NCI-H146 treated with DMSO at 0.1 percent for 48 hours (cell line): Measurements from ENCODE around the gene DIAPH1.

Experiments
- DNase-seq: peaks from one replicate; lab custom pipeline; 2025; ENCODE audit not compliant: unreplicated experiment; lab: John Stamatoyannopoulos, UW

Gene DIAPH1

GRCh38 chr5:141485321-141486055, 133.3 kb downstream of the DIAPH1 start:
- no peak for DNase-seq

- peak; percentile 56 for DNase-seq
Observed at GRCh38 chr5:141484641-141485311, 134.0 kb downstream of the DIAPH1 start, which contains the start of gene PCDHGC4. PCDHGC4 (plus strand) TSS chr5:141485030; CDS start chr5:141485174, 144 bp downstream.

GRCh38 chr5:141484310-141484640, 134.5 kb downstream of the DIAPH1 start:
- DNase-seq, result no peak

- no peak for DNase-seq
Observed at GRCh38 chr5:141483902-141484301, 134.9 kb downstream of the DIAPH1 start.

DNA sequence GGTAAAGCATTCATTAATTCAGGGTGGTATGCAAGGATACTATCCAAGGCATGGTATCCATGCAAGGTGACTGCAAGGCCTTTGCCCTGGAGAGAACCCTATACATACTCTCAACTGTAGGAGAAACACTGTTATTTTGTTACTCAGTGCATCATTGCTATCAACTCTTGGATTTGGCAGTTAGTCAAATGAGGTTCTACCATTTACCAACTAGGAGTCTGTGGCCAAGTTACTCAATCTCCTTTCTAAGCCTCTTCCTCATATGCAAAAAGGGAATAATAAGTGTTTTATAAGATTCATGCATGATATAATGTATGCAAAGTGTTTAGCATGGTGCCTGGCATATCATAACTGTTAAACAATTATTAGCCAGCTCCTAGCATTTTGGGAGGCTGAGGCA, 139.0 kb downstream of the DIAPH1 start:
- DNase-seq, result no peak

- peak; percentile 56 for DNase-seq
Observed at GRCh38 chr5:141478321-141478945, 140.4 kb downstream of the DIAPH1 start.

DNA sequence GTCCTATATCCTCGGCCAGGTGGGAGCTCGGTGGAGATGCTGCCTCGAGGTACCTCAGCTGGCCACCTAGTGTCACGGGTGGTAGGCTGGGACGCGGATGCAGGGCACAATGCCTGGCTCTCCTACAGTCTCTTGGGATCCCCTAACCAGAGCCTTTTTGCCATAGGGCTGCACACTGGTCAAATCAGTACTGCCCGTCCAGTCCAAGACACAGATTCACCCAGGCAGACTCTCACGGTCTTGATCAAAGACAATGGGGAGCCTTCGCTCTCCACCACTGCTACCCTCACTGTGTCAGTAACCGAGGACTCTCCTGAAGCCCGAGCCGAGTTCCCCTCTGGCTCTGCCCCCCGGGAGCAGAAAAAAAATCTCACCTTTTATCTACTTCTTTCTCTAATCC, 141.0 kb downstream of the DIAPH1 start:
- DNase-seq, result no peak

- no peak for DNase-seq
Observed at GRCh38 chr5:141477044-141477575, 141.7 kb downstream of the DIAPH1 start.

- DNase-seq, result peak; percentile 20
Observed at GRCh38 chr5:141476132-141476911, 142.5 kb downstream of the DIAPH1 start.

DNA sequence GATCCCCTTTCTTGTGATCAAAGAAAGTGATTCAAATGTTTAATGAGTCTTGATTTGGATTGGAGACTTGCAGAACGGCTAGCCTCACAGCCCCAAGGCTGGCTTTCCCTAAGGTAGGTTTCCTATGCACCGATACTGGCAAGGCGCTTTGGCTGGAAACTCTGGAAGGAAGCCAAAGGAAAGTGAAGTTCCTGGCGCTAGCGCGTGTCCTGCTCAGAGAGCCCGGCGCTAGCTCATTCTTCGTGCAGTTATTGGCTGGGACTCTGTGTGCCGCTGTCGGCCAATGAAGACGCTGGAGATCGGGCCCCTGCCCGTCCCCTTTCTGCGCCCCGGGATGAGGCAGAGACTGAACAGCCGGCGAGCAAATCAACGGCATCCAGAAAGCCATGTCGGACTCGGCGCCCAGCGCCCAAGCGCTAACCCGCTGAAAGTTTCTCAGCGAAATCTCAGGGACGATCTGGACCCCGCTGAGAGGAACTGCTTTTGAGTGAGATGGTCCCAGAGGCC, 143.1 kb downstream of the DIAPH1 start, which contains the start of gene PCDHGC3:
PCDHGC3 (plus strand) TSS at position 342 of the 507 bp plus-strand sequence; CDS start at position 493, 151 bp downstream.
- DNase-seq, result peak; percentile 46

GRCh38 chr5:141465351-141465750, 153.4 kb downstream of the DIAPH1 start:
- no peak for DNase-seq
